ENCODE data around the gene ZNF223.

ZNF223 gene

DNA sequence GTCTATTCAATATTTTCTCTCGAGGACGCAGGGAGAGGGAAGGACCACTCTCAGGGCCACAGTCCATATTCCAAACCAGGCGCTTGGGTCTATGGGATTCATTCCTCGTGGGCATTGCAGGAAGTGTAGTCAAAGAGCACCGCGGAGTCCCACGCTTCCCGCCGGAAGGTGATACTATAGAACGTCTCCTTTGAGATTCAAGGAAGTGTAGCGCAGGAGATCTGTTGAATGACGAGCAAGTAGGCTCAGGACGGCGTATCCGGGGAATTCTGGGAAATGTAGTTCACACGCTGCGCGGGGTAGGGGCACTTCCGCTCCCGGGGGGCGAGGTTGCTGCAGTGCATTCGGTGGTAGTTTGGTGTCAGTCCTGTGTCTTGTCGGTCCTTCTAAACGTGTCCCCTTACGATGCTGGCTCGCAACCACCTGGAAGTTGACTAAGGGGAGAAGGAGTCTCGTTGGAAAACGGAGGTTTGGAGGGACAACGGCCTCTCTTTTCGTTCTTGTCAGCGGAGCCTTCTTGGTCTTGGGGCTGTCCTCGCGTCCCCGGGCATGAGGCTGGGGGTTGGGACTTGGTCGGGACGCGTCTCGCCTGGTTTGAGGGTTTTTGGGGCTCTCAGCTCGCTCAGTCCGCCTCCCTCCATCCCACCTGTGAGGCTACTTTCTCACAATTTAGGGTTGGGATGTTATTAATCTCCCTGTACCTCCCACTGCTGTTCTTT lies 20.1 kb downstream of the ZNF223 start, which contains the start of gene ZNF284:
ZNF284 (plus strand) TSS at position 336 of the 719 bp plus-strand sequence. CDS start 4,231 bp downstream, outside the sequence.
- peak; percentile 93 for DNase-seq (ENCODE audit: low spot score)

DNA sequence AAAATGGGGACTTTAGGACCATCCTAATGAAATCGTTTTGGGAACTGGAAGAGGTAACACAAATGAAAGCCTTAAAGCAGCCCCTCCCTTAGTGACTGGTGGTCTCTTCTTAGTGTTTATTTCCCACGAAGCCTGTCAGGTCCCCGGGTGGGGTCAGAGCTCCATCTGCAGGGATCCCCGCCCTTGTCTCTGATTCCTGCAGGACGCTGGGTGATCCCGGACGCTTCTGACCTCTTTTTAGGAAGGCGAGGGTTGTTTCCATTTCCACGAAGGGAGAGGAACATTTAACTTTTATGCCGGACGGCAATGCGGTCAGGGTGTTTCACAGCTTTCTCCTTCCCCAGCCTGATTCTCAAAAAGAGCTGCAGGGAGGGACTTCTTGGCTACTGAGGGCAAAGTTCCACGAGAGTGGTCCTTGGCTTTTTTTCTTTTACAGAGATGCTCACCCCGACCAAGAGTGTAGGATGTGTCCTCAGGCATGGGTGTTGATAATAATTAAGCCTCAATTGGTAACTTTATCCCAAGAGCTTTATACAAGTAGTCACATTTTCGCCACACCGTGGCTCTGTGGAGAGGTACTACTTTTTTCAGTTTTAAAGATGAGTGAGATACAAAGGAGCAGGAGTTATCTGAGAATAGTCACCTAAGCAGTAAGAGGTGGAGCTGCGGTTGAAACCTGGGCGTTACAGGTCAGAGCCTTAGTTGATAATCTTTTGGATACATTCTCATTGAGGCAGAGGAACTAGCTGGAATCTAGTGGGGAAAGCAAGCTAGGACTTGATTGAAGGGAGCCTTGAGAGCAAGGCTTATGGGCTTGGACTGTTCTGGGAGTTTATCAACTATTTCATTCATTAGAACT lies 20.9 kb downstream of the ZNF223 start:
- DNase-seq (ENCODE audit: low spot score): peak; percentile 42

DNA sequence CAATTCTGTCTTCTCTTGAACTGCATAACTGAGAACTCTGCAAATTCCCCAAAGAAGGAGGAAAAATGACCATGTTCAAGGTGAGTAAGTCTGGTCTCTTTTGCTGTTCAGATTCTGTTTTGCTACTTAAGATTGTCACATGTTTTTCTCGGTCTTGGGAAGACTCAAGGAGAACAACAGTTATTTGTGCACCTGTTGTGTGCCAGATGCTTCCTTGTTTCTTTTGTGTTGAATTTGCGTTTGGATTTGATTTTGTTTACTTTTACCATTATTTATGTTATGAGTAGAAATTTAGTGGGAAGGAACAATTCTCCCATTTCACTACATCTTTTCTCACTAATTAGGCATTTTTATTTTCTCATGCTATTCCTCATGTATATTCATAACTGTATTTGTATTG lies 24.5 kb downstream of the ZNF223 start:
- no peak for DNase-seq (ENCODE audit: low spot score)

DNA sequence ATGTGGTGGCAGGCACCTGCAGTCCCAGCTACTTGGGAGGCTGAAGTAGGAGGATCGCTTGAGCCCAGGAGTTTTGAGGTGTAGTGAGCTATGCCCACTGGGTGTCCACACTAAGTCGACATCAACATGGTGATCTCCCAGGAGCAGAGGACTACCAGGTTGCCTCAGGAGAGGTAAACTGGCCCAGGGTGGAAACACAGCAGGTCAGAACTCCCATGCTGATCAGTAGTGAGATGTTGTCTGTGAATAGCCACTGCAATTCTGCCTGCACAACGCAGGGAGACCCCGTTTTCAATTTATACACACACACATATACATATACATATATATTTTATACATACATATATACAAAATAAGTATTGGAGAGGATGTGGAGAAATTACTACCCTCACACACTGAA lies 40.3 kb downstream of the ZNF223 start:
- DNase-seq (ENCODE audit: low spot score): no peak

DNA sequence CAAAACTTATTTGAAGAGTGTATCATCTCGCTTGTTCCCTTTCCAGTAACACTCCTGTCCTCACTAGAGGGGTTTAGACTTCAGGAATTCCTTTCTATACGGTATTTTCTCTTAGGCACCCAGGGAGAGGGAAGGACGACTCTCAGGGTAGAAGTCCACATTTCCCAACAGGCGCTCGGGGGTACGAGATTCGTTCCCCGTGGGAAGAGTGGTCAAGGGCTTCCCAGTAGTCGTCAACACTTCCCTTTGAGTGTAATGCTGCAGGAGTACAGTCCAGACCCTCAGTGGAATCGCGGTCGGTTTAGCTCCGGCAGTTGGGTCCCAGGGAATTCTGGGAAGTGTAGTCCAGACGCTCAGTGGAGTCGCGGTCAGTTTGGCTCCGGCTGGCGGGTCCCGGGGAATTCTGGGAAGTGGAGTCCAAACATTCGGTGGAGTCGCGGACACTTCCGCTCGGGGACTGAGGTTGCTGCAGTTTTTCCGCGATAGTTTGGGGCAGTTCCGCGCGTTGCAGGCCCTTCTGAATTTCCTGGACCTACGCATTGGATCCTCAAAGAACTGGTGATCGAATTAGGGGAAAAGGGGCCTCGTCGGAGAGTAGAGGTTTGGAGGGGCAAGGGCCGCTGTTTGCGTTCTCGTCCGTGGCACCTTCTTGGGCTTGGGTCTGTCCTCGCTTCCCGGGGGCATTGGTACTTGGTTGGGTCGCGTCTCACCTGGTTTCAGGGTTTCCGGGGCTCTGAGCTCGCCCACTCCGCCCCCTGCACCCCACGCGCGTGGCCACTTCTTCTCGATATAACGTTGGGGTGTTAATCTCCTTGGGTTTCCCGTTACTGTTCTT lies 42.3 kb downstream of the ZNF223 start, which contains the start of gene ZNF224:
ZNF224 (plus strand) TSS at position 431 of the 835 bp plus-strand sequence. CDS start 3,513 bp downstream, outside the sequence.
- peak; percentile 92 for DNase-seq (ENCODE audit: low spot score)

DNA sequence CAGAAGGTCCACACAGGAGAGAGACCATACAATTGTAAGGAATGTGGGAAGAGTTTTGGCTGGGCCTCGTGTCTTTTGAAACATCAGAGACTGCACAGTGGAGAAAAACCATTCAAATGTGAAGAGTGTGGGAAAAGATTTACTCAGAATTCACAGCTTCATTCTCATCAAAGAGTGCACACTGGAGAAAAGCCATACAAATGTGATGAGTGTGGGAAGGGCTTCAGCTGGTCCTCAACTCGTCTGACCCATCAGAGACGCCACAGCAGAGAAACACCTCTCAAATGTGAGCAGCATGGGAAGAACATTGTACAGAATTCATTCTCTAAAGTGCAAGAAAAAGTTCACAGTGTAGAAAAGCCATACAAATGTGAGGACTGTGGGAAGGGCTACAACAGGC lies 55.9 kb downstream of the ZNF223 start:
- no peak for DNase-seq (ENCODE audit: low spot score)

DNA sequence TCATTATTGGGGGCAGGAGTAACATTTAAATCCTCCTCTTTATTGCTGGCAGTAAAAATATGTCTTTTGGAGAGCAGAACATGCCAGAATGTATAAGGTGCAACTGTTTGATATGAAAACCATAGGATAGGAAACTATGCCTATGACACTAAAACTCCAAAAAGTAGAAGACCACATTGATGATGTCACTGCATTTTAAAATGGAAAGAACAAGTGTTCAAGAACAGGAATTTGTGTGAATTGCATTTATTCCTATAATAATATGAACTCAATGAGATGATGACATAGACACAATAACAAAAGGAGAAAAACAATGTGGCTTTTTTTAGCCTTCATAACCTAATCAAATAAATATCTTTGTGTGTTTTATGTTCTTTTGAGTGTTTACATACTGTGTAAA lies 57.6 kb downstream of the ZNF223 start:
- no peak for DNase-seq (ENCODE audit: low spot score)

DNA sequence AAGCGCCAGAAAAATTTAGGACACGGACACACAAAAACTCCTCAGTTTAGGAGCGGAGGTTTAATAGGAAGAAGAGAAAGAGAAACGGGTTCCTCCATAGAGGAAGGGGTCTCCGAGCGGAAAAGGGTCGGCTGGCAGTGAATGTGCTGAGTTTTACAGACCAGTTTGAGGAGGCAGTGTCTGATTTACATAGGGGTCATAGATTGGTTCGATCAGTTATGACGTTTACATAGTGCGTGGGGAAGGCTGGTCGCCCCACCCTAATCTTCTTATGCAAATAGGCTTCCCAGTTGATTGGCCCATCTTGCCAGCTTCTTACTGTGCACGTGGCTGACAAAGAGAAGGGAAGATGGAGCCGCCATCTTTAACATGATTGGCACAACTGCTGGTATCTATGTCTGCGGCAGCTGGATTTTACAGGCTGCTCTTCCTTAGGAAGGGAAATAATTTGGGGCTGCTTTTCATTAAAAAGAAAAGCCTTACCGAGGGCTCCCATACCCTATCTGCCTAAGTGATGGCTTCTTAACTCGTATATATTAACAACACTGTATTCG lies 60.2 kb downstream of the ZNF223 start:
- peak; percentile 33 for DNase-seq (ENCODE audit: low spot score)

DNA sequence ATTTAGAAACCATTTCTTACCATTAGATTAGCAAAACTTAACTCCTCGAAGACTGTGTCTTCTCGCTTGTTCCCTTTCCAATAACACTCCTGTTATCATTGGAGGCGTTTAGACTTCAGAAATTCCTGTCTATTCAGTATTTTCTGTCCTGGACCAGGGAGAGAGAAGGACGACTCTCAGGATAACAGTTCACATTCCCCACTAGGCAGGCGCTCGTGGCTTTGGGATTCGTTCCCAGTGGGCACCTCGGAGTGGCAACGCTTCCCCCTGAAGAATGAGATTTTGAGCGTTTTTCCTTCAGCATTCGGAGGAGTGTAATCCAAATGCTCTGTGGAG lies 60.9 kb downstream of the ZNF223 start:
- DNase-seq (ENCODE audit: low spot score): no peak

DNA sequence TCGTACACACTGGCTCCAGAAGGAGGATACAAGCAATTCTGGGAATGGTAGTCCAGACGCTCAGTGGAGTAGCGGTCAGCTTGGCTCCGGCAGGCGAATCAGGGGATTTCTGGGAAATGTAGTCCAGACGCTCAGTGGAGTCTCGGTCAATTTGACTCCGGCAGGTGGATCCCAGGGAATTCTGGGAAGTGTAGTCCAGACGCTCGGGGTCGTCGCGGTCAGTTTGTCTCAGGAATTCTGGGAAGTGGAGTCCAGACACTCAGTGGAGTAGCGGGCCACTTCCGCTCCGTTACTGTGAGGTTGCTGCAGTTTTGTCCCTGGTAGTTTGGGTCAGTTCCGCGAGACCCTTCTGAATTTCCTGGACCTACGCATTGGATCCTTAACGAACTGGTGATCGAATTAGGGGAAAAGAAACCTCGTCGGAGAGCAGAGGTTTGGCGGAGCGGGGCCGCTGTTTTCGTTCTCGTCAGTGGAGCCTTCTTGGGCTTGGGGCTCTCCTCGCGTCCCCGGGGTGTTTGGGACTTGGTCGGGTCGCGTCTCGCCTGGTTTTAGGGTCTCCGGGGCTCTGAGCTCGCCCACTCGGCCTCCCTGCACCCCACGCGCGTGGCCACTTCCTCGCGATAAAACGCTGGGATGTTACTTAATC lies 61.4 kb downstream of the ZNF223 start, which contains the start of gene ZNF225:
ZNF225 (plus strand) TSS at position 262 of the 646 bp plus-strand sequence. CDS start 2,429 bp downstream, outside the sequence.
- peak; percentile 92 for DNase-seq (ENCODE audit: low spot score)

DNA sequence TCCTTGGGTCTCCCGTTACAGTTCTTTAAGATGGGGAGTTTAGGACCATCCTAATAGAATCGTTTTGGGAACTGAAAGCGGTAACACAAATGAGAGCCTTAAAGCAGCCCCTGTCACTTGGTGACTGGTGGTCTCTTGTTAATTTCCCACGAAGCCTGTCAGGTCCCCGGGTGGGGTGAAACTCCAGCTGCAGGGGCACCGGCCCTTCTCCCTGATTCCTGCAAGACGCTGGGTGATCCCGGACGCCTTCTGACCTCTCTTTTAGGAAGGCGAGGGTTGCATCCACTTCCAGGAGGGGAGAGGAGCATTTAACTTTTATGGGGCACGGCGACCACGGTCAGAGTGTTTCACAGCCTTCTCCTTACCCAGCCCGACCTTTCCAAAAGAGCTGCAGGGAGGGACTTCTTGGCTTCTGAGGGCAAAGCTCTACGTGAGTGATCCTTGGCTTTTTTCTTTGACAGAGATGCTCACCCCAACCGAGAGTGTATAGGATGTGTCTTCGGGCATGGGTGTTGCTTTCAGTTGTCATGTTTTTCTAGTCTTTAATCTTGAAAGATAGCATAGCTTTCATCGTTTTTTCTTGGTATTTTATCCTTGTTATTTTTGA lies 62.1 kb downstream of the ZNF223 start:
- peak; percentile 38 for DNase-seq (ENCODE audit: low spot score)

Measured in D341Med (cell line).